Kidney (tissue), 14 donors: ENCODE measurements around the gene GGT6. TPM values are rescaled to one million over a fixed set of nuclear protein-coding genes. Genes with fewer than 3 reads are reported as not detected.

ENCODE experiments used
- DNase-seq, 5 donors: peaks; one replicate each; pipeline ENCODE4 v3.0.0-alpha.2; 2013 to 2020
- FAIRE-seq: peaks from 2 replicates; lab custom pipeline; 2012; peaks lifted over from hg19 to GRCh38; lab: Jason Lieb, UNC
- H3K27ac ChIP-seq, 2 donors: one replicate each; pipeline ENCODE4 v1.7.0; 2013; ENCODE audit warnings: low read depth in 2 of 2, low read length in 2 of 2, inconsistent platforms in 1 of 2
- H3K27me3 ChIP-seq: one replicate; pipeline ENCODE4 v1.7.1; 2013; ENCODE audit warnings: low read length, inconsistent platforms; ENCODE audit not compliant: control insufficient read depth, insufficient read depth
- H3K36me3 ChIP-seq, 3 donors: one replicate each; pipeline versions ENCODE4 v1.7.0 to v1.7.1; 2013; ENCODE audit warnings: low read length in 3 of 3, control low read depth in 1 of 3, inconsistent platforms in 1 of 3; ENCODE audit not compliant: insufficient read depth in 3 of 3, control insufficient read depth in 2 of 3
- H3K4me1 ChIP-seq, 3 donors: one replicate each; pipeline versions ENCODE4 v1.7.0 to v1.7.1; 2013; ENCODE audit warnings: low read length in 3 of 3, inconsistent platforms in 1 of 3, low read depth in 1 of 3; ENCODE audit not compliant: control insufficient read depth in 2 of 3, insufficient read depth in 2 of 3
- H3K4me3 ChIP-seq, 3 donors: one replicate each; pipeline versions ENCODE4 v1.7.0 to v1.8.1; 2013; ENCODE audit warnings: low read length in 3 of 3, control low read depth in 1 of 3, inconsistent platforms in 1 of 3
- H3K9ac ChIP-seq, 3 donors: one replicate each; pipeline versions ENCODE4 v1.7.0 to v1.7.1; 2013; ENCODE audit warnings: low read length in 3 of 3, control low read depth in 1 of 3, inconsistent platforms in 1 of 3
- H3K9me3 ChIP-seq, 3 donors: one replicate each; pipeline versions ENCODE4 v1.7.0 to v1.7.1; 2013; ENCODE audit warnings: low read length in 3 of 3, control low read depth in 1 of 3, inconsistent platforms in 1 of 3; ENCODE audit not compliant: control insufficient read depth in 2 of 3, insufficient read depth in 1 of 3
- intact Hi-C: fragments of 100-400 bp; cut with DNase I; formaldehyde crosslinking; loops from one replicate; pipeline ENCODE4 v1.11.1; 2022
- polyA plus RNA-seq: library from polyadenylated mRNA; stranded (reverse); fragments of 350-450 nt; fragmentation: Illumina TruSeq; extraction: RNeasy Lipid Tissue Mini Kit (QIAGEN cat#74804); gene quantifications from one replicate; pipeline ENCODE4 v1.2.3, GENCODE V29; 2014; ENCODE audit warnings: low read depth, low replicate concordance; ENCODE audit not compliant: insufficient read depth
- total RNA-seq: library from RNA; stranded (reverse); fragmentation: NEBNext Ultra II Directional; extraction: Animal tissue kit (Norgen Biotek cat#: 25700); gene quantifications from one replicate; pipeline ENCODE4 v1.2.1, GENCODE V29; 2021
- TF ChIP-seq, protein P1 (sequence below): IDR thresholded peaks from 3 replicates; pipeline ENCODE4 v1.5.1; 2012; ENCODE audit warnings: mild to moderate bottlenecking, moderate library complexity, borderline replicate concordance; ENCODE audit not compliant: insufficient read depth; ENCODE audit errors: extremely low read depth
- donor health status: control.
- donor health status: control.
- donor health status: control.
- donor health status: control.
- donor health status: control.
- donor health status: DM: yes; HTN: yes; CAD: no.
- donor health status: Normal renal cell carcinoma (clear cell type).

Gene GGT6
- total and polyA plus RNA-seq, 2 donors from 2014 or later, result 16.8 to 51.4 TPM

GRCh38 chr17:4604111-4604644, 43.8 kb upstream of the GGT6 start:
- Histone ChIP-seq H3K27ac (peak overlapping the region in 1 of 2 donors; percentile 41), H3K9me3 (no peaks in the 10 kb centered on the region), H3K27me3 (no peaks in the 10 kb centered on the region), H3K36me3 (peaks cover 0 to 22% (median 0%) of the 10 kb centered on the region in 3 donors), H3K4me1 (peaks cover 10 to 23% (median 18%) of the 10 kb centered on the region in 3 donors), H3K4me3 (no peak overlapping the region), H3K9ac (no peak overlapping the region)
- intact Hi-C loops, result no loop called here
- DNase-seq (peak in 4 of 5 donors; percentile 68 to 87 (median 82)), FAIRE-seq (no peak)
- TF ChIP-seq, protein P1, sequence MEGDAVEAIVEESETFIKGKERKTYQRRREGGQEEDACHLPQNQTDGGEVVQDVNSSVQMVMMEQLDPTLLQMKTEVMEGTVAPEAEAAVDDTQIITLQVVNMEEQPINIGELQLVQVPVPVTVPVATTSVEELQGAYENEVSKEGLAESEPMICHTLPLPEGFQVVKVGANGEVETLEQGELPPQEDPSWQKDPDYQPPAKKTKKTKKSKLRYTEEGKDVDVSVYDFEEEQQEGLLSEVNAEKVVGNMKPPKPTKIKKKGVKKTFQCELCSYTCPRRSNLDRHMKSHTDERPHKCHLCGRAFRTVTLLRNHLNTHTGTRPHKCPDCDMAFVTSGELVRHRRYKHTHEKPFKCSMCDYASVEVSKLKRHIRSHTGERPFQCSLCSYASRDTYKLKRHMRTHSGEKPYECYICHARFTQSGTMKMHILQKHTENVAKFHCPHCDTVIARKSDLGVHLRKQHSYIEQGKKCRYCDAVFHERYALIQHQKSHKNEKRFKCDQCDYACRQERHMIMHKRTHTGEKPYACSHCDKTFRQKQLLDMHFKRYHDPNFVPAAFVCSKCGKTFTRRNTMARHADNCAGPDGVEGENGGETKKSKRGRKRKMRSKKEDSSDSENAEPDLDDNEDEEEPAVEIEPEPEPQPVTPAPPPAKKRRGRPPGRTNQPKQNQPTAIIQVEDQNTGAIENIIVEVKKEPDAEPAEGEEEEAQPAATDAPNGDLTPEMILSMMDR, result no peak

DNA sequence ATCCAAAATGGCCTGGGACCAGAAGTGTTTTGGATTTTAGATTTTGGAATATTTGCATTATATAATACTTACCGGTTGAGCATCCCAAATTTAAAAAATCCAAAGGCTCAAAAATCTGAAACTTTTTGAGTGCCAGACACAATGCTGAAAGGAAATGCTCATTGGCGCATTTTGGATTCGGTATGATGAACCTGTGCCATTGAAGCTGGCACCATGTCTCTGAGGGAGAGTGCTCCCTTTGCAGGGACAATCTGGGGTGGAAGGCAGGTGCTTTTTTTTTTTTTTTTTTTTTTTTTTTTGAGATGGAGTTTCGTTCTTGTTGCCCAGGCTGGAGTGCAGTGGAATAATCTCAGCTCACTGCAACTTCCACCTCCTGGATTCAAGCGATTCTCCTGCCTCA, 41.7 kb upstream of the GGT6 start:
- Histone ChIP-seq H3K9ac (no peak overlapping the region), H3K27ac (no peak overlapping the region), H3K4me3 (no peak overlapping the region), H3K4me1 (peaks cover 0 to 6% (median 5%) of the 10 kb centered on the region in 3 donors), H3K27me3 (no peaks in the 10 kb centered on the region), H3K9me3 (no peaks in the 10 kb centered on the region), H3K36me3 (peaks cover 0 to 24% (median 3%) of the 10 kb centered on the region in 3 donors)
- no peak for DNase-seq
- TF ChIP-seq, protein P1, result no peak
- FAIRE-seq, result no peak
- intact Hi-C loops, result no loop called here

GRCh38 chr17:4601326-4601725, 40.9 kb upstream of the GGT6 start:
- H3K36me3 ChIP-seq, result peaks cover 0 to 31% (median 4%) of the 10 kb centered on the region in 3 donors
- no peak overlapping the region for H3K4me3 ChIP-seq
- DNase-seq (no peak), FAIRE-seq (no peak)
- H3K9ac ChIP-seq, result no peak overlapping the region
- intact Hi-C loops, result no loop called here
- H3K27me3 ChIP-seq, result no peaks in the 10 kb centered on the region
- no peaks in the 10 kb centered on the region for H3K9me3 ChIP-seq
- H3K4me1 ChIP-seq, result peaks cover 0 to 5% (median 0%) of the 10 kb centered on the region in 3 donors
- H3K27ac ChIP-seq, result no peak overlapping the region
- TF ChIP-seq, protein P1, result no peak
